Endothelial cell of umbilical vein (primary cell): ENCODE data around the gene ABHD11.
A peak's percentile ranks its signal among the peaks of the same experiment; 100 is the strongest.

Experiments
- CTCF ChIP-seq, 2 donors: IDR thresholded peaks; 1 replicate in 1 of 2; 2 replicates in 1 of 2; pipeline ENCODE4 v1.5.1; 2011; ENCODE audit warnings: low read length in 2 of 2, mild to moderate bottlenecking in 2 of 2, moderate library complexity in 2 of 2, control low read depth in 1 of 2, inconsistent platforms in 1 of 2, low read depth in 1 of 2; ENCODE audit not compliant: insufficient read depth in 1 of 2; ENCODE audit errors: extremely low read depth in 1 of 2
- EZH2 ChIP-seq: IDR thresholded peaks from 2 replicates; pipeline ENCODE4 v1.6.1; 2012; ENCODE audit warnings: borderline replicate concordance, low read depth, mild to moderate bottlenecking, moderate library complexity, low read length, inconsistent platforms; ENCODE audit not compliant: severe bottlenecking
- POLR2AphosphoS5 ChIP-seq: IDR thresholded peaks from 2 replicates; pipeline ENCODE4 v1.6.1; 2012; ENCODE audit warnings: low read depth, mild to moderate bottlenecking, control low read depth, low read length, moderate library complexity; ENCODE audit not compliant: insufficient read depth

GRCh38 chr7:73734619-73735527 is 3.7 kb downstream of the ABHD11 start:
- TF ChIP-seq POLR2AphosphoS5, result peak; percentile 55
- no peak for TF ChIP-seq EZH2
- TF ChIP-seq CTCF (IDR thresholded peaks at IDR 0.05; ENCODE audit: extremely low read depth in 1 of 2, insufficient read depth in 1 of 2, low read depth in 1 of 2, low read length in 2 of 2), result peak; percentile 81 to 88
